Measurements from ENCODE around the gene CDHR2. TPM values are rescaled to one million over a fixed set of nuclear protein-coding genes. Genes with fewer than 3 reads are reported as not detected.

CDHR2 gene
- total and polyA plus RNA-seq, 8 donors = 0.13 to 18.7 (median 9.7) TPM

DNA sequence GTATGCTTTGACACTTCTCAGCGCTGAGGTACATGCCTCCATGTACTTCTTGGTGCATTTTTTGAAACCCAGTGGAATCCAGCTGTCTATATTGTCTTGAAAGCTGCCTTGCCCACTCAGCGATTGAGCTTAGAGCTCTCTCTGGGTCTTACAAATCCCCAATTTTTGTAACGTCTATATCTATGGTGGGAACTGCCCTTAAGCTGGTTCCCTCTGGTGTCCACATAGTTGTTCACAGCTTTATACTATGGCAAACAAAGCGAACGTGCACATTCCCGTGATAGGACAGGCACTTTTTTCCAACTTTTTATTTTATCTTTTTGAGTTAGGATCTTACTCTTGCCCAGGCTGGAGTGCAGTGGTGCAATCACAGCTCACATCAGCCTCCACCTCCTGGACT lies 20.9 kb downstream of the CDHR2 start:
- TF ChIP-seq, protein P1, sequence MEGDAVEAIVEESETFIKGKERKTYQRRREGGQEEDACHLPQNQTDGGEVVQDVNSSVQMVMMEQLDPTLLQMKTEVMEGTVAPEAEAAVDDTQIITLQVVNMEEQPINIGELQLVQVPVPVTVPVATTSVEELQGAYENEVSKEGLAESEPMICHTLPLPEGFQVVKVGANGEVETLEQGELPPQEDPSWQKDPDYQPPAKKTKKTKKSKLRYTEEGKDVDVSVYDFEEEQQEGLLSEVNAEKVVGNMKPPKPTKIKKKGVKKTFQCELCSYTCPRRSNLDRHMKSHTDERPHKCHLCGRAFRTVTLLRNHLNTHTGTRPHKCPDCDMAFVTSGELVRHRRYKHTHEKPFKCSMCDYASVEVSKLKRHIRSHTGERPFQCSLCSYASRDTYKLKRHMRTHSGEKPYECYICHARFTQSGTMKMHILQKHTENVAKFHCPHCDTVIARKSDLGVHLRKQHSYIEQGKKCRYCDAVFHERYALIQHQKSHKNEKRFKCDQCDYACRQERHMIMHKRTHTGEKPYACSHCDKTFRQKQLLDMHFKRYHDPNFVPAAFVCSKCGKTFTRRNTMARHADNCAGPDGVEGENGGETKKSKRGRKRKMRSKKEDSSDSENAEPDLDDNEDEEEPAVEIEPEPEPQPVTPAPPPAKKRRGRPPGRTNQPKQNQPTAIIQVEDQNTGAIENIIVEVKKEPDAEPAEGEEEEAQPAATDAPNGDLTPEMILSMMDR (IDR thresholded peaks at IDR 0.05) = no peak
- no peak for TF ChIP-seq POLR2AphosphoS5 (IDR thresholded peaks at IDR 0.05)
- TF ChIP-seq POLR2A (IDR thresholded peaks at IDR 0.05) = no peak
- TF ChIP-seq EP300 (IDR thresholded peaks at IDR 0.05) = no peak
- H3K27ac ChIP-seq = no peak overlapping the region
- peaks cover 0 to 58% (median 4%) of the 10 kb centered on the region in 3 donors for H3K27me3 ChIP-seq
- DNase-seq = no peak
- 38 to 49% (median 43%) methylated on average over 6 of the region's 6 CpGs for WGBS, 5 donors
- H3K36me3 ChIP-seq = no peaks in the 10 kb centered on the region
- intact Hi-C loops (cut with DNase I; ENCODE audit: low total_unique reads) = no loop called here
- H3K4me1 ChIP-seq = peaks cover 0 to 6% (median 0%) of the 10 kb centered on the region in 4 donors
- no peak overlapping the region for H3K4me3 ChIP-seq
- H3K9me3 ChIP-seq = no peaks in the 10 kb centered on the region

DNA sequence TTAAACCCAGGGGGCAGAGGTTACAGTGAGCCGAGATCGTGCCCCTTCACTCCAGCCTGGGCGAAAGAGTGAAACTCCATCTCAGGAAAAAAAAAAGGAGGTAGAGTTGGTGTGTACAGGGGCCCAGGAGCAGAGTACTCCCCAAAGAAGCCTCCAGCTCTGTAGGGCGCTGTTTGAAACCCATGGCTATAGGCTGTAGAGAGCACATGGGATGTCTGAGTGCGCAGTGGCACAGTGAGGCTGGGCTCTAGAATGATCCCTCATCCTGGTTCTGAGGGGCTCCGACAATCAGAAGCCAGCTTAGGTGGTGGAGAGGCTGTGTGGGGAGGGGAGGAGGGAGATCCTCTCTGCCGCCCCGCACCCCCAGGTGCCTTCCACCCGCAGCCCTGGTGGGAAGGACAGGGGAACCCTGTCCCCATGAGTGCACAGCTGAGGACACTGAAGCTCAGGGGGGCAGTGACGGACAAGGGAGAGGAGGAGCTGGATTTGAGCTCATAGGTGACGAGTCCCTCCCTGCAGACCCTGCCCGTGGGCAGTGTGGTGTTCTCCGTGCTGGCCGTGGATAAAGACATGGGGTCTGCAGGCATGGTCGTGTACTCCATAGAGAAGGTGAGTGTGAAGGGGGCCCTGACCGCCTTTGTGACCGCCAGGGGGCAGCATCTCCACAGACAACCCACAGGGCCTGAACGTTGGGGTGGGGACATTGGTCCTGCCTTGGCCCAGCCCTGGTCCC lies 24.6 kb downstream of the CDHR2 start:
- Histone ChIP-seq H3K9me3 (no peaks in the 10 kb centered on the region), H3K27me3 (peaks cover 0 to 41% (median 4%) of the 10 kb centered on the region in 3 donors), H3K27ac (no peak overlapping the region), H3K36me3 (no peaks in the 10 kb centered on the region), H3K4me3 (no peak overlapping the region), H3K4me1 (peaks cover 0 to 6% (median 0%) of the 10 kb centered on the region in 4 donors)
- DNase-seq = peak; percentile 71 to 81
- no peak for TF ChIP-seq POLR2A (IDR thresholded peaks at IDR 0.05)
- TF ChIP-seq, protein P1 (IDR thresholded peaks at IDR 0.05) = peak in 5 of 7 experiments; percentile 56 to 84 (median 76)
- intact Hi-C loops (cut with DNase I; ENCODE audit: low total_unique reads) = no loop called here
- WGBS, 5 donors = 36 to 69% (median 38%) methylated on average over 10 to 18 of the region's 18 CpGs

DNA sequence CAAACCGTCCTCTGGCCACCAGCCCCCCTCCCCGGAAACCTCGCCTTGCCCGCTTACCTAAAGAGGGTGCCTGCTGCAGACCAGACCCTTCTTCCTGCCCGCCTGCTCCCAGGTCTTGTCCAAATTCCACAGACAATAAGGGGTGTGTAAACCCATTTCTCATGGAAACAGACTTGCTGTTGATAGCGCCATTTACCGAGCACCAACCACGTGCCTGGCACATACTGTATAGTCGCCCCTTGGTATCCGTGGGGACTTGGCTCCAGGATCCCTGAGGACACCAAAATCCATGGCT lies 25.1 kb downstream of the CDHR2 start:
- no peak overlapping the region for H3K4me3 ChIP-seq
- TF ChIP-seq, protein P1 (IDR thresholded peaks at IDR 0.05) = peak in 1 of 7 experiments; percentile 11
- no peak for TF ChIP-seq POLR2AphosphoS5 (IDR thresholded peaks at IDR 0.05)
- no peak overlapping the region for H3K27ac ChIP-seq
- H3K36me3 ChIP-seq = no peaks in the 10 kb centered on the region
- peaks cover 0 to 39% (median 4%) of the 10 kb centered on the region in 3 donors for H3K27me3 ChIP-seq
- 44 to 57% (median 47%) methylated on average over 9 to 10 of the region's 10 CpGs for WGBS, 5 donors
- H3K4me1 ChIP-seq = peaks cover 0 to 6% (median 0%) of the 10 kb centered on the region in 4 donors
- intact Hi-C loops (cut with DNase I; ENCODE audit: low total_unique reads) = no loop called here
- no peak for DNase-seq
- no peaks in the 10 kb centered on the region for H3K9me3 ChIP-seq

DNA sequence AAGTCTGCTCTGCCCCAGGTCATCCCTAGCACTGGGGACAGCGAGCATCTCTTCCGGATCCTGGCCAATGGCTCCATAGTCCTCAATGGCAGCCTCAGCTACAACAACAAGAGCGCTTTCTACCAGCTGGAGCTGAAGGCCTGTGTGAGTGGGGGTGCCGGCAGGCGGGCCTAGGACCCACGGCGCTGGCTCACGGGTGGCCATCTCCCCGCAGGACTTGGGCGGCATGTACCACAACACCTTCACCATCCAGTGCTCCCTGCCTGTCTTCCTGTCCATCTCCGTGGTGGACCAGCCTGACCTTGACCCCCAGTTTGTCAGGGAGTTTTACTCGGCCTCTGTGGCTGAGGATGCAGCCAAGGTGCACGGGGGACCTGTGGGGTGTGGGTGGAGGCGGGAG lies 25.9 kb downstream of the CDHR2 start:
- intact Hi-C loops (cut with DNase I; ENCODE audit: low total_unique reads) = no loop called here

More for the DNA sequence above, 25.9 kb downstream of the CDHR2 start:
- no peak for DNase-seq
- Histone ChIP-seq H3K9me3 (no peaks in the 10 kb centered on the region), H3K36me3 (no peaks in the 10 kb centered on the region), H3K4me1 (peaks cover 0 to 6% (median 0%) of the 10 kb centered on the region in 4 donors), H3K27ac (no peak overlapping the region), H3K27me3 (peaks cover 0 to 34% (median 4%) of the 10 kb centered on the region in 3 donors), H3K4me3 (no peak overlapping the region)
- 77 to 93% (median 87%) methylated on average over 5 to 14 of the region's 14 CpGs for WGBS, 5 donors
- TF ChIP-seq POLR2A (IDR thresholded peaks at IDR 0.05) (no peak), EP300 (IDR thresholded peaks at IDR 0.05) (no peak), POLR2AphosphoS5 (IDR thresholded peaks at IDR 0.05) (no peak)
- TF ChIP-seq, protein P1 (IDR thresholded peaks at IDR 0.05) = no peak

Measured in stomach (tissue), 9 donors.